Measurements from ENCODE around the gene MELTF. TPM values are rescaled to one million over a fixed set of nuclear protein-coding genes. Genes with fewer than 3 reads are reported as not detected.

MELTF gene
- total RNA-seq, 1 experiment from 2014 or later: 60.6 TPM

GRCh38 chr3:197027896-197028727 is 1.5 kb downstream of the MELTF start:
- in situ Hi-C loops (cut with HindIII; ENCODE audit: low pct_unique_long_range_greater_than_20kb, low sequenced_read_pairs): no loop called here
- DNase-seq (ENCODE audit: low read depth): no peak

- no peak for DNase-seq (ENCODE audit: low read depth)
- in situ Hi-C loops (cut with HindIII; ENCODE audit: low pct_unique_long_range_greater_than_20kb, low sequenced_read_pairs): no loop called here
Measured at GRCh38 chr3:197027151-197027895, 2.3 kb downstream of the MELTF start.

- in situ Hi-C loops (cut with HindIII; ENCODE audit: low pct_unique_long_range_greater_than_20kb, low sequenced_read_pairs): no loop called here
- no peak for DNase-seq (ENCODE audit: low read depth)
Measured at GRCh38 chr3:197026481-197026866, 3.1 kb downstream of the MELTF start.

GRCh38 chr3:197025736-197026480 is 3.7 kb downstream of the MELTF start:
- DNase-seq (ENCODE audit: low read depth): no peak
- in situ Hi-C loops (cut with HindIII; ENCODE audit: low pct_unique_long_range_greater_than_20kb, low sequenced_read_pairs): no loop called here

GRCh38 chr3:197024881-197025735 is 4.5 kb downstream of the MELTF start:
- no peak for DNase-seq (ENCODE audit: low read depth)

GRCh38 chr3:197023998-197024651 is 5.5 kb downstream of the MELTF start:
- in situ Hi-C loops (cut with HindIII; ENCODE audit: low pct_unique_long_range_greater_than_20kb, low sequenced_read_pairs): no loop called here
- DNase-seq (ENCODE audit: low read depth): no peak

More at GRCh38 chr3:197024881-197025735, 4.5 kb downstream of the MELTF start:
- in situ Hi-C loops (cut with HindIII; ENCODE audit: low pct_unique_long_range_greater_than_20kb, low sequenced_read_pairs): no loop called here

- in situ Hi-C loops (cut with HindIII; ENCODE audit: low pct_unique_long_range_greater_than_20kb, low sequenced_read_pairs): no loop called here
- DNase-seq (ENCODE audit: low read depth): peak; percentile 77
Measured at GRCh38 chr3:197023241-197023997, 6.2 kb downstream of the MELTF start.

GRCh38 chr3:197022405-197023231 is 7.0 kb downstream of the MELTF start:
- in situ Hi-C loops (cut with HindIII; ENCODE audit: low pct_unique_long_range_greater_than_20kb, low sequenced_read_pairs): no loop called here
- no peak for DNase-seq (ENCODE audit: low read depth)

GRCh38 chr3:197021729-197022404 is 7.8 kb downstream of the MELTF start:
- DNase-seq (ENCODE audit: low read depth): no peak
- in situ Hi-C loops (cut with HindIII; ENCODE audit: low pct_unique_long_range_greater_than_20kb, low sequenced_read_pairs): no loop called here

GRCh38 chr3:197021231-197021630 is 8.4 kb downstream of the MELTF start:
- in situ Hi-C loops (cut with HindIII; ENCODE audit: low pct_unique_long_range_greater_than_20kb, low sequenced_read_pairs): no loop called here
- no peak for DNase-seq (ENCODE audit: low read depth)

GRCh38 chr3:197019535-197019934 is 10.1 kb downstream of the MELTF start:
- no peak for DNase-seq (ENCODE audit: low read depth)
- in situ Hi-C loops (cut with HindIII; ENCODE audit: low pct_unique_long_range_greater_than_20kb, low sequenced_read_pairs): no loop called here

- DNase-seq (ENCODE audit: low read depth): no peak
- in situ Hi-C loops (cut with HindIII; ENCODE audit: low pct_unique_long_range_greater_than_20kb, low sequenced_read_pairs): no loop called here
Measured at GRCh38 chr3:197019021-197019420, 10.6 kb downstream of the MELTF start.

- DNase-seq (ENCODE audit: low read depth): no peak
- in situ Hi-C loops (cut with HindIII; ENCODE audit: low pct_unique_long_range_greater_than_20kb, low sequenced_read_pairs): no loop called here
Measured at GRCh38 chr3:197017003-197017402, 12.6 kb downstream of the MELTF start.

GRCh38 chr3:197015790-197016736 is 13.6 kb downstream of the MELTF start:
- DNase-seq (ENCODE audit: low read depth): no peak
- in situ Hi-C loops (cut with HindIII; ENCODE audit: low pct_unique_long_range_greater_than_20kb, low sequenced_read_pairs): no loop called here

Measured in Caki2 (cell line).